K562 (cell line): ENCODE data around the gene EXOC4. TPM values are rescaled to one million over a fixed set of nuclear protein-coding genes. Genes with fewer than 3 reads are reported as not detected.

Experiments used
- ARNT ChIP-seq, 2 experiments: fragments of 450-650 bp; IDR thresholded peaks; 2 replicates each; pipeline ENCODE4 v1.6.1; 2016; ENCODE audit warnings: mild to moderate bottlenecking in 1 of 2
- CBX8 ChIP-seq: fragments of 200-600 bp; sonication (generic); IDR thresholded peaks from 2 replicates; pipeline ENCODE4 v1.6.1; 2012; ENCODE audit warnings: borderline replicate concordance, mixed run types, low read depth, mild to moderate bottlenecking, moderate library complexity, mixed read lengths, low read length, control low read depth, inconsistent platforms; ENCODE audit not compliant: poor library complexity, severe bottlenecking; ENCODE audit errors: extremely low read depth
- CHD1 ChIP-seq: fragments of 200-600 bp; sonication (generic); IDR thresholded peaks from one replicate; pipeline ENCODE4 v1.6.1; 2012; ENCODE audit warnings: mild to moderate bottlenecking, moderate library complexity, low read length, inconsistent platforms
- DDX20 ChIP-seq: fragments of 450-650 bp; IDR thresholded peaks from 2 replicates; pipeline ENCODE4 v1.6.1; 2016; ENCODE audit warnings: missing genetic modification characterization, low read depth, mild to moderate bottlenecking, missing compliant biosample characterization, moderate library complexity
- DPF2 ChIP-seq: fragments of 450-650 bp; IDR thresholded peaks from 2 replicates; pipeline ENCODE4 v1.6.1; 2016
- KAT2B ChIP-seq: IDR thresholded peaks from one replicate; pipeline ENCODE4 v1.6.1; 2012; ENCODE audit warnings: low read depth, mild to moderate bottlenecking, control low read depth, inconsistent platforms, low read length, moderate library complexity
- MAFG ChIP-seq: fragments of 450-650 bp; conservative IDR thresholded peaks from 2 replicates; pipeline ENCODE4 v1.6.1; 2016; ENCODE audit warnings: missing genetic modification characterization, missing compliant biosample characterization
- MEF2A ChIP-seq: IDR thresholded peaks from 2 replicates; pipeline ENCODE4 v1.6.1; 2011; ENCODE audit warnings: low read depth, mild to moderate bottlenecking, low read length, moderate library complexity; ENCODE audit not compliant: control insufficient read depth
- TAL1 ChIP-seq: fragments of 450-650 bp; IDR thresholded peaks from 2 replicates; pipeline ENCODE4 v1.6.1; 2016; ENCODE audit warnings: mild to moderate bottlenecking
- TCF7L2 ChIP-seq: fragments of 150-350 bp; IDR thresholded peaks from 2 replicates; pipeline ENCODE4 v1.6.1; 2016; ENCODE audit warnings: low read depth, mild to moderate bottlenecking, low read length, moderate library complexity
- TOE1 ChIP-seq, 2 experiments: fragments of 450-650 bp in 1 of 2; sonication (generic) in 1 of 2; formaldehyde crosslinking in 1 of 2; IDR thresholded peaks; 2 replicates each; pipeline versions ENCODE4 v1.7.1 to v1.8.0; 2016 to 2022; ENCODE audit warnings: borderline replicate concordance in 2 of 2, mild to moderate bottlenecking in 2 of 2, antibody characterized with exemption in 1 of 2, inconsistent platforms in 1 of 2, low read depth in 1 of 2, missing genetic modification reagents in 1 of 2, moderate library complexity in 1 of 2
- VEZF1 ChIP-seq: fragments of 200-800 bp; sonication (Bioruptor generic); IDR thresholded peaks from 2 replicates; pipeline ENCODE4 v1.6.1; 2017; ENCODE audit warnings: missing genetic modification characterization, missing compliant biosample characterization
- ZC3H8 ChIP-seq: fragments of 450-650 bp; IDR thresholded peaks from 2 replicates; pipeline ENCODE4 v1.6.1; 2017
- ZNF263 ChIP-seq: sonication (generic); formaldehyde crosslinking; IDR thresholded peaks from 2 replicates; pipeline ENCODE4 v1.8.0; 2022; ENCODE audit warnings: mild to moderate bottlenecking, missing genetic modification reagents, borderline replicate concordance
- ZNF766 ChIP-seq: fragments of 200-800 bp; sonication (Bioruptor generic); conservative IDR thresholded peaks from 2 replicates; pipeline ENCODE4 v1.6.1; 2016; ENCODE audit warnings: missing genetic modification characterization, missing compliant biosample characterization
- polyA plus RNA-seq, 8 experiments: library from polyadenylated mRNA; depleted of rRNA in 4 of 8; stranded (reverse) in 5 of 8; unstranded in 3 of 8; fragments of >200 nt; fragmentation: Nextera tagmentation in 2 of 8; fragmentation: Illumina TruSeq in 1 of 8; extraction: Ambion mirVana in 2 of 8; extraction: Trizol in 1 of 8; gene quantifications; 2 replicates each; pipeline versions ENCODE4 v1.2.1 to v1.2.3, GENCODE V29; 2011 to 2014; ENCODE audit warnings: inconsistent platforms in 1 of 8, missing spikeins in 1 of 8
- total RNA-seq, 7 experiments: library from RNA; depleted of rRNA in 6 of 7; stranded (reverse); fragments of >200 nt in 6 of 7; fragmentation: Illumina TruSeq in 2 of 7; extraction: Trizol in 2 of 7; gene quantifications; 2 replicates each; pipeline versions ENCODE4 v1.2.1 to v1.2.3, GENCODE V29; 2011 to 2021; ENCODE audit warnings: low replicate concordance in 1 of 7
- TF ChIP-seq, protein P1 (sequence below): sonication (generic); formaldehyde crosslinking; IDR thresholded peaks from 2 replicates; pipeline ENCODE4 v1.8.1; 2023; ENCODE audit warnings: mild to moderate bottlenecking, missing genetic modification reagents
- TF ChIP-seq, protein P2 (sequence below): sonication (generic); formaldehyde crosslinking; IDR thresholded peaks from 2 replicates; pipeline ENCODE4 v1.8.0; 2022; ENCODE audit warnings: missing genetic modification reagents, mild to moderate bottlenecking, moderate library complexity, borderline replicate concordance
- TF ChIP-seq, protein P3 (sequence below), 2 experiments: IDR thresholded peaks; 2 replicates each; pipeline ENCODE4 v1.6.1; 2011; ENCODE audit warnings: borderline replicate concordance in 1 of 2, control low read depth in 1 of 2, low read depth in 1 of 2, low read length in 1 of 2, mild to moderate bottlenecking in 1 of 2, mixed read lengths in 1 of 2, moderate library complexity in 1 of 2; ENCODE audit not compliant: insufficient read depth in 1 of 2, insufficient read length in 1 of 2, poor library complexity in 1 of 2, severe bottlenecking in 1 of 2; ENCODE audit errors: extremely low read depth in 1 of 2

The EXOC4 gene
- total and polyA plus RNA-seq, 9 of the 15 experiments (the other 6 are each of a cell fraction or from before 2014, with no cell fraction given) = 18.5 to 73.1 (median 46.6) TPM

DNA sequence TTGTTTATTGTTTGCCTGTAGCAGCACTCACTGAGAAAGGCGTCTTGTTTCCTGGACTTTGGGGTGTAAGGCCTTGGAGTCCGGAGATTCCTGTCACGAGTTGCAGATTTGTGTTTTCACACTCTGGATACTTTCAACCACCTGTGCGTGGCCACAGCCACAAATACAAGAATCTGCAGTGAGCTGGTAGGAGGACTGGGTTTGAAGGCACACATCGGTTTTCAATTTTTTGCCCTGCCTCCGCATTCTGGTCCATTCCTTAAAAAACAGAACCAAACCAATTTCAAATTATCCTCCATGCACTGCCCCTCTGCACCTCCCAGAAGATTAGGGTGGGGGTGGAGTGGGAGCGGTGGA, 619 bp downstream of the EXOC4 start (continued):
- TF ChIP-seq, protein P1, sequence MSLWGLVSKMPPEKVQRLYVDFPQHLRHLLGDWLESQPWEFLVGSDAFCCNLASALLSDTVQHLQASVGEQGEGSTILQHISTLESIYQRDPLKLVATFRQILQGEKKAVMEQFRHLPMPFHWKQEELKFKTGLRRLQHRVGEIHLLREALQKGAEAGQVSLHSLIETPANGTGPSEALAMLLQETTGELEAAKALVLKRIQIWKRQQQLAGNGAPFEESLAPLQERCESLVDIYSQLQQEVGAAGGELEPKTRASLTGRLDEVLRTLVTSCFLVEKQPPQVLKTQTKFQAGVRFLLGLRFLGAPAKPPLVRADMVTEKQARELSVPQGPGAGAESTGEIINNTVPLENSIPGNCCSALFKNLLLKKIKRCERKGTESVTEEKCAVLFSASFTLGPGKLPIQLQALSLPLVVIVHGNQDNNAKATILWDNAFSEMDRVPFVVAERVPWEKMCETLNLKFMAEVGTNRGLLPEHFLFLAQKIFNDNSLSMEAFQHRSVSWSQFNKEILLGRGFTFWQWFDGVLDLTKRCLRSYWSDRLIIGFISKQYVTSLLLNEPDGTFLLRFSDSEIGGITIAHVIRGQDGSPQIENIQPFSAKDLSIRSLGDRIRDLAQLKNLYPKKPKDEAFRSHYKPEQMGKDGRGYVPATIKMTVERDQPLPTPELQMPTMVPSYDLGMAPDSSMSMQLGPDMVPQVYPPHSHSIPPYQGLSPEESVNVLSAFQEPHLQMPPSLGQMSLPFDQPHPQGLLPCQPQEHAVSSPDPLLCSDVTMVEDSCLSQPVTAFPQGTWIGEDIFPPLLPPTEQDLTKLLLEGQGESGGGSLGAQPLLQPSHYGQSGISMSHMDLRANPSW = no peak
- TF ChIP-seq KAT2B (no peak), ZNF263 (CRISPR knock-in tag) (peak; percentile 47; the same call in 1 of the 2 replicates), ZC3H8 (no peak), VEZF1 (CRISPR knock-in tag) (peak; percentile 9; the same call in 1 of the 2 replicates), TOE1 (IDR thresholded peaks at IDR 0.05; ENCODE audit: borderline replicate concordance) (peak; percentile 19; the same call in 1 of the 2 replicates), TOE1 (CRISPR knock-in tag; IDR thresholded peaks at IDR 0.05; ENCODE audit: borderline replicate concordance, low read depth) (no peak), TCF7L2 (no peak), CHD1 (peak; percentile 6), MEF2A (no peak), DPF2 (no peak), CBX8 (no peak), DDX20 (tag) (no peak), TAL1 (no peak), MAFG (tag) (no peak), ARNT (IDR thresholded peaks at IDR 0.05) (no peak), ZNF766 (CRISPR knock-in tag) (no peak)
- TF ChIP-seq, protein P2, sequence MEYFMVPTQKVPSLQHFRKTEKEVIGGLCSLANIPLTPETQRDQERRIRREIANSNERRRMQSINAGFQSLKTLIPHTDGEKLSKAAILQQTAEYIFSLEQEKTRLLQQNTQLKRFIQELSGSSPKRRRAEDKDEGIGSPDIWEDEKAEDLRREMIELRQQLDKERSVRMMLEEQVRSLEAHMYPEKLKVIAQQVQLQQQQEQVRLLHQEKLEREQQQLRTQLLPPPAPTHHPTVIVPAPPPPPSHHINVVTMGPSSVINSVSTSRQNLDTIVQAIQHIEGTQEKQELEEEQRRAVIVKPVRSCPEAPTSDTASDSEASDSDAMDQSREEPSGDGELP = no peak
- TF ChIP-seq, protein P3, sequence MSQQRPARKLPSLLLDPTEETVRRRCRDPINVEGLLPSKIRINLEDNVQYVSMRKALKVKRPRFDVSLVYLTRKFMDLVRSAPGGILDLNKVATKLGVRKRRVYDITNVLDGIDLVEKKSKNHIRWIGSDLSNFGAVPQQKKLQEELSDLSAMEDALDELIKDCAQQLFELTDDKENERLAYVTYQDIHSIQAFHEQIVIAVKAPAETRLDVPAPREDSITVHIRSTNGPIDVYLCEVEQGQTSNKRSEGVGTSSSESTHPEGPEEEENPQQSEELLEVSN (IDR thresholded peaks at IDR 0.05; ENCODE audit: borderline replicate concordance in 1 of 2, extremely low read depth in 1 of 2, insufficient read depth in 1 of 2, insufficient read length in 1 of 2, low read depth in 1 of 2, low read length in 1 of 2, poor library complexity in 1 of 2, severe bottlenecking in 1 of 2) = peak in 1 of 2 experiments; percentile 23
